OCI-LY3 (cell line): Measurements from ENCODE around the gene B4GALNT4.
"Not testable (repeated sequence)": the region's sequence is repeated elsewhere in the genome, so short reads cannot be mapped to it uniquely, and the experiment has no call there.

Source experiments
- H2AFZ ChIP-seq: fragments of 200-600, 300-600 bp; shearing (Covaris generic); 2 replicates; pipeline ENCODE4 v1.6.0; 2014; ENCODE audit warnings: antibody characterized with exemption, low read depth, low read length
- H3K27ac ChIP-seq: fragments of 200-600, 300-600 bp; sonication (generic); 2 replicates; pipeline ENCODE4 v1.5.1; 2014; ENCODE audit warnings: mild to moderate bottlenecking, low read length, moderate library complexity, mixed read lengths
- H3K27me3 ChIP-seq: fragments of 200-600, 300-600 bp; sonication (generic); 2 replicates; pipeline ENCODE4 v1.6.1; 2014; ENCODE audit warnings: low read depth, low read length, mixed read lengths
- H3K36me3 ChIP-seq: fragments of 200-600, 300-600 bp; sonication (generic); replicated peaks from 2 replicates; pipeline ENCODE3; 2014; ENCODE audit warnings: low read depth, low read length, mixed read lengths
- H3K4me1 ChIP-seq: fragments of 300-600, 200-600 bp; sonication (generic); 2 replicates; pipeline ENCODE4 v1.6.1; 2014; ENCODE audit warnings: low read length, mixed read lengths
- H3K4me2 ChIP-seq: fragments of 200-600, 300-600 bp; sonication (generic); 2 replicates; pipeline ENCODE4 v1.6.1; 2014; ENCODE audit warnings: low read length, mixed read lengths
- H3K4me3 ChIP-seq: fragments of 300-600, 200-600 bp; sonication (generic); 2 replicates; pipeline ENCODE4 v1.5.1; 2014; ENCODE audit warnings: antibody characterized with exemption, mild to moderate bottlenecking, low read length, moderate library complexity
- H3K79me2 ChIP-seq: fragments of 300-600, 200-600 bp; shearing (Covaris generic); 2 replicates; pipeline ENCODE4 v1.6.1; 2014; ENCODE audit warnings: mild to moderate bottlenecking, low read length, mixed read lengths
- H3K9ac ChIP-seq: fragments of 300-600, 200-600 bp; shearing (Covaris generic); 2 replicates; pipeline ENCODE4 v1.6.0; 2014; ENCODE audit warnings: mild to moderate bottlenecking, low read length, moderate library complexity
- H3K9me3 ChIP-seq: fragments of 200-600, 300-600 bp; shearing (Covaris generic); 2 replicates; pipeline ENCODE4 v1.6.1; 2014; ENCODE audit warnings: low read length, mixed read lengths; ENCODE audit not compliant: insufficient read depth
- H4K20me1 ChIP-seq: fragments of 200-600, 300-600 bp; sonication (generic); 2 replicates; pipeline ENCODE4 v1.6.1; 2016; ENCODE audit warnings: low read length, mixed read lengths; ENCODE audit not compliant: insufficient read depth
- CTCF ChIP-seq: fragments of 200-600, 300-600 bp; sonication (generic); IDR thresholded peaks from 2 replicates; pipeline ENCODE4 v1.5.1; 2014; ENCODE audit warnings: antibody characterized with exemption, low read length, low read depth
- EZH2phosphoT487 ChIP-seq: fragments of 200-600 bp; shearing (Covaris generic); IDR thresholded peaks from 2 replicates; pipeline ENCODE4 v1.6.1; 2018; ENCODE audit warnings: antibody characterized with exemption, mixed run types, low read depth

Gene B4GALNT4

GRCh38 chr11:420911-421321 lies 51.6 kb downstream of the B4GALNT4 start:
- TF ChIP-seq CTCF (no peak), EZH2phosphoT487 (no peak)
- Histone ChIP-seq H3K36me3 (peaks cover 2% of the 10 kb centered on the region), H3K27ac (no peak overlapping the region), H3K9me3 (no peaks in the 10 kb centered on the region), H3K4me3 (no peak overlapping the region), H3K27me3 (no peaks in the 10 kb centered on the region), H3K79me2 (no peaks in the 10 kb centered on the region), H3K4me2 (no peak overlapping the region), H3K4me1 (no peaks in the 10 kb centered on the region), H4K20me1 (no peaks in the 10 kb centered on the region), H2AFZ (no peak overlapping the region), H3K9ac (no peak overlapping the region)

GRCh38 chr11:422249-422656 lies 53.0 kb downstream of the B4GALNT4 start:
- Histone ChIP-seq H3K27ac (no peak overlapping the region), H3K4me3 (no peak overlapping the region), H3K9ac (no peak overlapping the region), H3K4me2 (no peak overlapping the region), H3K4me1 (no peaks in the 10 kb centered on the region), H3K9me3 (no peaks in the 10 kb centered on the region), H3K36me3 (peaks cover 2% of the 10 kb centered on the region), H3K79me2 (no peaks in the 10 kb centered on the region), H4K20me1 (no peaks in the 10 kb centered on the region), H2AFZ (no peak overlapping the region), H3K27me3 (no peaks in the 10 kb centered on the region)
- TF ChIP-seq CTCF, result no peak
- no peak for TF ChIP-seq EZH2phosphoT487

GRCh38 chr11:424232-424631 lies 54.9 kb downstream of the B4GALNT4 start:
- H3K27me3 ChIP-seq, result no peaks in the 10 kb centered on the region
- H3K9me3 ChIP-seq, result no peaks in the 10 kb centered on the region
- peaks cover 2% of the 10 kb centered on the region for H3K36me3 ChIP-seq
- H3K4me2 ChIP-seq, result no peak overlapping the region
- H3K9ac ChIP-seq, result no peak overlapping the region
- H3K27ac ChIP-seq, result no peak overlapping the region
- no peaks in the 10 kb centered on the region for H4K20me1 ChIP-seq
- H3K4me3 ChIP-seq, result no peak overlapping the region
- TF ChIP-seq EZH2phosphoT487, result no peak
- TF ChIP-seq CTCF, result no peak
- no peaks in the 10 kb centered on the region for H3K4me1 ChIP-seq
- no peak overlapping the region for H2AFZ ChIP-seq
- no peaks in the 10 kb centered on the region for H3K79me2 ChIP-seq

GRCh38 chr11:424766-425165 lies 55.5 kb downstream of the B4GALNT4 start:
- H3K9me3 ChIP-seq, H3K36me3 ChIP-seq, H2AFZ ChIP-seq, H3K79me2 ChIP-seq, H3K27me3 ChIP-seq, H3K4me1 ChIP-seq, H4K20me1 ChIP-seq, H3K4me3 ChIP-seq, H3K9ac ChIP-seq, H3K27ac ChIP-seq, H3K4me2 ChIP-seq: not testable (repeated sequence)

- H4K20me1 ChIP-seq, result no peaks in the 10 kb centered on the region
- no peak overlapping the region for H3K9ac ChIP-seq
- no peak overlapping the region for H2AFZ ChIP-seq
- H3K4me2 ChIP-seq, result no peak overlapping the region
- H3K4me3 ChIP-seq, result no peak overlapping the region
- H3K9me3 ChIP-seq, result no peaks in the 10 kb centered on the region
- H3K27me3 ChIP-seq, result no peaks in the 10 kb centered on the region
- peaks cover 2% of the 10 kb centered on the region for H3K36me3 ChIP-seq
- H3K4me1 ChIP-seq, result no peaks in the 10 kb centered on the region
- H3K79me2 ChIP-seq, result no peaks in the 10 kb centered on the region
- TF ChIP-seq EZH2phosphoT487 (no peak), CTCF (no peak)
- no peak overlapping the region for H3K27ac ChIP-seq
Measured at GRCh38 chr11:425301-425700, 56.0 kb downstream of the B4GALNT4 start.
